ENCODE measurements around the gene SRGAP3. TPM values are rescaled to one million over a fixed set of nuclear protein-coding genes. Genes with fewer than 3 reads are reported as not detected.

SRGAP3 gene
- total and polyA plus RNA-seq, 7 experiments from 2014 or later = 1.4 to 6.0 (median 4.6) TPM

DNA sequence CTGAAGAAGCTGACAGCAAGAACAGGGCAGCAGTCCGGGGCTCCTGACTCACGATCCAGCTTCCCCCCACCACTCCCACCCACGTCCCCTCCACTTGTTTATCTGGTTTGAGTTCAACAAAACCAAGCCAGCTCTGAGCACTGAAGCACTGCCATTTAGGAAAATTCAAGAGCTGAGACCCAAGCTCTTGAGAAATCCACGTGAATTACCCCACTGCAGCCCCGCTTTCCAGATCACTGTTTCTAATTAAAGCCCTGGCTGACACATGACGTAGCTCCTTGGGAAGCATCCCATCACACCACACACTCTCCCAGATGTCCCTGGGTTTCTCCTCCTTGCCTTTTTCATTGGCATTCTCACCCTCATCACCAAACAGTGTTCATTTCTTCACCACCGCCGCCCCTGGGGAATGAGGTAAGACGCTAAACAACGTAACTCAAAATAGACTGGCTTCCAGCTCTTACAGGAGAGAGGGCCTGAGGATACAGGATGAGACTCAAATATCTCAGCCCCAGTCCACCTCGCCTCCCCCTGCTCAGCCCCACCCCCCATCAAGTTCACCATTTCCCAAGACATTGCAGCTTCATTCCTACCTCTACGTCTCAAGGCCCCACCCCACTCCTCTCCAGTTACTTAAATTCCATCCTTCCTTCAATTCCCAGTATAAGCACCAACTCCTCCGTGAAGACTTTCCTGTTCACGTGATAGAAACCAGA lies 95.4 kb downstream of the SRGAP3 start:
- Histone ChIP-seq H3K36me3 (ENCODE audit: control insufficient read depth in 2 of 3, insufficient read depth in 3 of 3, low read length in 3 of 3) (no peaks in the 10 kb centered on the region), H3K9me3 (ENCODE audit: control insufficient read depth in 2 of 3, low read length in 3 of 3) (peaks cover 0 to 22% (median 0%) of the 10 kb centered on the region in 3 experiments), H3K4me3 (ENCODE audit: low read length) (no peak overlapping the region), H3K27me3 (ENCODE audit: control insufficient read depth in 2 of 2, insufficient read depth in 2 of 2, low read length in 2 of 2) (no peaks in the 10 kb centered on the region), H3K27ac (ENCODE audit: low read depth, low read length) (no peak overlapping the region), H3K4me1 (ENCODE audit: control insufficient read depth in 2 of 2, insufficient read depth in 2 of 2, low read length in 2 of 2) (no peaks in the 10 kb centered on the region)
- no peaks in the 10 kb centered on the region for H3K4me1 Mint-ChIP-seq
- H3K9me3 Mint-ChIP-seq = peaks cover 9 to 38% (median 19%) of the 10 kb centered on the region in 11 donors
- H3K27ac Mint-ChIP-seq = no peak overlapping the region
- CTCF ChIA-PET = interaction anchor here (0.7 kb wide), 1 partner anchor 171 kb away, joined by 5 read pairs; no protein-coding TSS in a partner anchor
- DNase-seq (no peak), ATAC-seq (no peak)
- peaks cover 0 to 8% (median 0%) of the 10 kb centered on the region in 5 donors for H3K27me3 Mint-ChIP-seq
- POLR2A ChIA-PET = no interaction called here
- H3K36me3 Mint-ChIP-seq = peaks cover 6 to 27% (median 20%) of the 10 kb centered on the region in 5 donors
- intact Hi-C loops (cut with micrococcal nuclease) = no loop called here
- no peak overlapping the region for H3K4me3 Mint-ChIP-seq

DNA sequence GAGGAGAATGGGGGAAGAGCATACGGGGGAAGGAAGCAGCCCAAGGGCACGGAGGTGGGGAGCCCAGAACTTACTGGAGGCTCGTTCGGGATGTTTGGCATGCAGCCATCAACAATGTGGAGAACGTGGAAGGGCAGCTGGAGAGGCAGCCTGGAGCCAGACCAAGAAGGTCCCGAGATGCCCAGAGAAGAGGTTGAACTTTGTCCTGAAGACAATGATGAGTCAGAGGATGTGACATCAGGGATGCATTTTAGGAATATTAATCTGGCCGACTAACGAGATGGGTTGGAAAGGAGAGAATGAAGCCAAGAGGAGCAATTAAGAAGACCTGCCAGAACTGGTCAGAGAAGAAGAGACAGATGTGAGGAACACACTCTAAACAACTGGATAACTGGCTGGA lies 98.2 kb downstream of the SRGAP3 start:
- H3K9me3 ChIP-seq (ENCODE audit: control insufficient read depth in 2 of 3, low read length in 3 of 3) = peaks cover 0 to 22% (median 0%) of the 10 kb centered on the region in 3 experiments
- H3K36me3 ChIP-seq (ENCODE audit: control insufficient read depth in 2 of 3, insufficient read depth in 3 of 3, low read length in 3 of 3) = no peaks in the 10 kb centered on the region
- intact Hi-C loops (cut with micrococcal nuclease) = no loop called here
- Mint-ChIP-seq H3K4me1 (peaks cover 0 to 4% (median 0%) of the 10 kb centered on the region in 7 donors), H3K4me3 (no peak overlapping the region), H3K9me3 (peaks cover 9 to 38% (median 19%) of the 10 kb centered on the region in 11 donors), H3K27ac (no peak overlapping the region), H3K36me3 (peaks cover 5 to 27% (median 20%) of the 10 kb centered on the region in 5 donors), H3K27me3 (peaks cover 0 to 8% (median 0%) of the 10 kb centered on the region in 5 donors)
- ChIA-PET CTCF (no interaction called here), POLR2A (no interaction called here)
- H3K4me3 ChIP-seq (ENCODE audit: low read length) = no peak overlapping the region
- ATAC-seq (no peak), DNase-seq (no peak)
- H3K27ac ChIP-seq (ENCODE audit: low read depth, low read length) = no peak overlapping the region
- no peaks in the 10 kb centered on the region for H3K4me1 ChIP-seq (ENCODE audit: control insufficient read depth in 2 of 2, insufficient read depth in 2 of 2, low read length in 2 of 2)
- H3K27me3 ChIP-seq (ENCODE audit: control insufficient read depth in 2 of 2, insufficient read depth in 2 of 2, low read length in 2 of 2) = no peaks in the 10 kb centered on the region

DNA sequence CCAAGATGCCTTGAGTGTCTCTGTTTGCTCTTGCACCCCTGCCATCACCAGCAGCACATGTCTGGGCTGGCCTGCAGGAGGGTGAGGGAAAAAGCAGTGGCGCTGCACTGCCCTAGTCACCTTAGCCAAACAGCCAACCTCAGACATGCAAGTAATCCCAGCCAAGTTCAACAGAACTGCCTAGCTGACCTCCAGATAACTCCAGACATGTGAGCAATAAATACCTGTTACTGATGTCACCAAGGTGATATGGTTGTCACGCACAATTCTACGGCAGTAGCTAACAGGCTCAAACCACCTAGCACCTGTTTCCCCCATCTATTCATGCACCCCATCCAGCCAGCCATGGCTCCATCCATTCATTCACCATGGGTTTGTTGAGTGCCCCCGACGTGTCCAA lies 99.9 kb downstream of the SRGAP3 start:
- DNase-seq (no peak), ATAC-seq (no peak)
- Histone ChIP-seq H3K4me3 (ENCODE audit: low read length) (no peak overlapping the region), H3K4me1 (ENCODE audit: control insufficient read depth in 2 of 2, insufficient read depth in 2 of 2, low read length in 2 of 2) (no peaks in the 10 kb centered on the region), H3K27me3 (ENCODE audit: control insufficient read depth in 2 of 2, insufficient read depth in 2 of 2, low read length in 2 of 2) (no peaks in the 10 kb centered on the region), H3K27ac (ENCODE audit: low read depth, low read length) (no peak overlapping the region), H3K9me3 (ENCODE audit: control insufficient read depth in 2 of 3, low read length in 3 of 3) (peaks cover 0 to 22% (median 0%) of the 10 kb centered on the region in 3 experiments), H3K36me3 (ENCODE audit: control insufficient read depth in 2 of 3, insufficient read depth in 3 of 3, low read length in 3 of 3) (no peaks in the 10 kb centered on the region)
- H3K4me3 Mint-ChIP-seq = no peak overlapping the region
- ChIA-PET CTCF (no interaction called here), POLR2A (no interaction called here)
- no peak overlapping the region for H3K27ac Mint-ChIP-seq
- peaks cover 9 to 38% (median 26%) of the 10 kb centered on the region in 11 donors for H3K9me3 Mint-ChIP-seq
- H3K4me1 Mint-ChIP-seq = peaks cover 0 to 4% (median 0%) of the 10 kb centered on the region in 7 donors
- H3K27me3 Mint-ChIP-seq = peaks cover 0 to 7% (median 0%) of the 10 kb centered on the region in 5 donors
- peaks cover 5 to 30% (median 26%) of the 10 kb centered on the region in 5 donors for H3K36me3 Mint-ChIP-seq
- intact Hi-C loops (cut with micrococcal nuclease) = no loop called here

DNA sequence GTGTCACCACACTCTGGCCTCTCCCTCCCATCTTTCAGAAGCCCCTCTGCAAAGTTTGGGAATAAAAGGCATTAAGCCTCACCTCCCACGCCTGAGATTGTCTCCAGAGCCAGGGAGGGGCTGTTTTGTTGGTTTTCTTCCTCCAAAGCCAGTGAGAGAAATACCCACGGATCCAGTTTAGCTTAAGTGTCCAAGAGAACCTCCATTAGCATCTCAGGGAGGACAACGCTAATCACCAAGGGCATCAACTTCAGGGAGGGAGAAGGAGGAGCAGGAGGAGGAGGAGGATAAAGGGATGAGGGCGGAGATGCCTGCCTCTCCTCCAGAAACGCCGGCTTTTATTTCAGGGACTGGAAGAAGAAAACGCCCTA lies 101.6 kb downstream of the SRGAP3 start:
- Mint-ChIP-seq H3K9me3 (peaks cover 9 to 33% (median 26%) of the 10 kb centered on the region in 11 donors), H3K36me3 (peaks cover 5 to 30% (median 26%) of the 10 kb centered on the region in 5 donors), H3K27ac (no peak overlapping the region), H3K27me3 (peaks cover 0 to 12% (median 0%) of the 10 kb centered on the region in 5 donors), H3K4me1 (peaks cover 0 to 4% (median 0%) of the 10 kb centered on the region in 7 donors), H3K4me3 (no peak overlapping the region)
- Histone ChIP-seq H3K27me3 (ENCODE audit: control insufficient read depth in 2 of 2, insufficient read depth in 2 of 2, low read length in 2 of 2) (no peaks in the 10 kb centered on the region), H3K27ac (ENCODE audit: low read depth, low read length) (no peak overlapping the region), H3K36me3 (ENCODE audit: control insufficient read depth in 2 of 3, insufficient read depth in 3 of 3, low read length in 3 of 3) (no peaks in the 10 kb centered on the region), H3K4me3 (ENCODE audit: low read length) (no peak overlapping the region), H3K9me3 (ENCODE audit: control insufficient read depth in 2 of 3, low read length in 3 of 3) (peaks cover 0 to 22% (median 0%) of the 10 kb centered on the region in 3 experiments), H3K4me1 (ENCODE audit: control insufficient read depth in 2 of 2, insufficient read depth in 2 of 2, low read length in 2 of 2) (no peaks in the 10 kb centered on the region)
- ChIA-PET CTCF (no interaction called here), POLR2A (no interaction called here)
- no peak for ATAC-seq
- no peak for DNase-seq
- intact Hi-C loops (cut with micrococcal nuclease) = no loop called here

DNA sequence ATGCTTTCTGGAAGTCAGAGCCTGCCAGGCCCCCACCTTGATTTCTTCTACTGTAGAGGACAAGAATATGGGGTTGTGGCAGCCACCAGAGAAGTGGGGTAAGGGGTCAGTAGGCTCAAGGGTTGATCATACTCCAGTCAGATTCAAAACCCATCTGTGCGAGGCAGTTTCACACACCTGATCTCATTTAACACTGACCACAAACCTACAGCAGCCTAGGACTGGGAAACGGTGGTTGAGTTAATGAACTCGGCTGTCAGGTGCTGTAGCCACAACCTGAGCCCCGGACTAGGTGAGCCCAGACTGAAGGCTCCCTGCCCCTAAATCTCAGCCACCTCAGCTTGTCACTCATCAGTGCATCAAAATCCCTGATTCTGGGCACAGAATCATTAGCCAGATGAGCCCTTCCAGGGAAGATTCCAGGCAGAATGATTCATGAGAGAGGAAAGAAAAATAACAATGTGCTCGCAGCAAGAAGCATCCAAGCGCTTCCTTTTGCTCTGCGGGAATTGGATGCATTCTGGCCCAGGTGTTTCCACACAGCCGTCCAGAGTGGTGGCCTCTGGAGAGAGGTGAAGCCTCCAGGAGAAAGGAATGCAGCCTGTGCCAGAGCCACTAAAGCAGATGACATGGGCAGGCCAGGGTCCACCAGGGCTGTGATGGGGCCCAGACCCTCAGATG lies 102.1 kb downstream of the SRGAP3 start:
- ATAC-seq = no peak
- CTCF ChIA-PET = no interaction called here
- no peak for DNase-seq
- Mint-ChIP-seq H3K4me3 (no peak overlapping the region), H3K4me1 (peaks cover 0 to 4% (median 0%) of the 10 kb centered on the region in 7 donors), H3K36me3 (peaks cover 5 to 29% (median 25%) of the 10 kb centered on the region in 5 donors), H3K9me3 (peaks cover 9 to 32% (median 25%) of the 10 kb centered on the region in 11 donors), H3K27ac (no peak overlapping the region), H3K27me3 (peaks cover 0 to 12% (median 0%) of the 10 kb centered on the region in 5 donors)
- POLR2A ChIA-PET = no interaction called here
- intact Hi-C loops (cut with micrococcal nuclease) = no loop called here
- H3K4me1 ChIP-seq (ENCODE audit: control insufficient read depth in 2 of 2, insufficient read depth in 2 of 2, low read length in 2 of 2) = no peaks in the 10 kb centered on the region
- H3K36me3 ChIP-seq (ENCODE audit: control insufficient read depth in 2 of 3, insufficient read depth in 3 of 3, low read length in 3 of 3) = no peaks in the 10 kb centered on the region
- peaks cover 0 to 22% (median 0%) of the 10 kb centered on the region in 3 experiments for H3K9me3 ChIP-seq (ENCODE audit: control insufficient read depth in 2 of 3, low read length in 3 of 3)
- no peak overlapping the region for H3K4me3 ChIP-seq (ENCODE audit: low read length)
- no peaks in the 10 kb centered on the region for H3K27me3 ChIP-seq (ENCODE audit: control insufficient read depth in 2 of 2, insufficient read depth in 2 of 2, low read length in 2 of 2)
- H3K27ac ChIP-seq (ENCODE audit: low read depth, low read length) = no peak overlapping the region

DNA sequence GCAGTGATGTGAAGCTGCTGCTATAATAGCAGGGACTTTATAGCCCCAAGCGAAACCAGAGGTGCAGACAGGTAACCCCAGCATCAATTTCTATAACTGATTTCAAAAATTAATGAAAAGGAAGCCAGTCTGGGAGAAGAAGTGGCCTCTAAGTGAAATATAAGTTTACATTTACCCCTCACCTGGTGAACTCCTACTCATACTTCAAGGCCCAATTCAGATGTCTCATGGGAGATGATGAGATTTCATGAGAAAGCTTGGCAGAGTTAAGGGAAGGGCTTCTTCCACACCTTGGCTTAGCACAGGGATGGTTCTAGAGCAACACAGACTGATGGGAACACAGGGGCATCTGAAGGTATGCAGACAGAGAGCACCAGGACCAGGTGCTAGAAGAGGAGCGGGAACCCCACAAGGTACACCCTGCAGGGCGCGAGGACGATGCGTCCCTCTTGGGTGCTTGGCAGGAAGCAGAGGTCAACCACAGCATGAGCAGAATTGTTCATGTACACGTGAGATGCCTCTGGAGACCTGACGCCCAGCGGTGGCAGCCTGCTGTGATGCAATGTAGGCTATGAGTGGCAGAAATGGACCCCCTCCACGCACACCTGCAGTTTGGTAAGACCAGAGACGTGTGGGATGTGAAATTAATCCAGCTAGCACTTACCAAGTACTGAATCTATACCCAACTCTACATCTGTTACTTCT lies 102.9 kb downstream of the SRGAP3 start:
- no peaks in the 10 kb centered on the region for H3K27me3 ChIP-seq (ENCODE audit: control insufficient read depth in 2 of 2, insufficient read depth in 2 of 2, low read length in 2 of 2)
- Mint-ChIP-seq H3K27ac (no peak overlapping the region), H3K4me3 (no peak overlapping the region), H3K9me3 (peaks cover 9 to 28% (median 18%) of the 10 kb centered on the region in 11 donors), H3K36me3 (peaks cover 5 to 22% (median 18%) of the 10 kb centered on the region in 5 donors), H3K27me3 (peaks cover 0 to 12% (median 0%) of the 10 kb centered on the region in 5 donors), H3K4me1 (peaks cover 0 to 4% (median 0%) of the 10 kb centered on the region in 7 donors)
- no peak overlapping the region for H3K4me3 ChIP-seq (ENCODE audit: low read length)
- ATAC-seq = peak; percentile 29
- no peak overlapping the region for H3K27ac ChIP-seq (ENCODE audit: low read depth, low read length)
- POLR2A ChIA-PET = no interaction called here
- H3K9me3 ChIP-seq (ENCODE audit: control insufficient read depth in 2 of 3, low read length in 3 of 3) = peaks cover 0 to 19% (median 0%) of the 10 kb centered on the region in 3 experiments
- no peak for DNase-seq
- H3K36me3 ChIP-seq (ENCODE audit: control insufficient read depth in 2 of 3, insufficient read depth in 3 of 3, low read length in 3 of 3) = no peaks in the 10 kb centered on the region
- no peaks in the 10 kb centered on the region for H3K4me1 ChIP-seq (ENCODE audit: control insufficient read depth in 2 of 2, insufficient read depth in 2 of 2, low read length in 2 of 2)
- intact Hi-C loops (cut with micrococcal nuclease) = no loop called here
- CTCF ChIA-PET = interaction anchor here (0.7 kb wide), 1 partner anchor 10 kb away, joined by 3 read pairs; no protein-coding TSS in a partner anchor
